Large intestine (tissue), 3 donors: ENCODE results near the gene ECE1. TPM values are rescaled to one million over a fixed set of nuclear protein-coding genes. Genes with fewer than 3 reads are reported as not detected.

Experiments
- DNase-seq, 2 donors: peaks; one replicate each; pipeline versions ENCODE4 v3.0.0 to v3.0.0-alpha.2; 2013
- H3K27ac ChIP-seq: one replicate; pipeline ENCODE4 v1.5.1; 2013; ENCODE audit warnings: low read length
- H3K27me3 ChIP-seq: 2 replicates; pipeline ENCODE4 v1.6.1; 2013; ENCODE audit warnings: low read length; ENCODE audit not compliant: control insufficient read depth, insufficient read depth
- H3K36me3 ChIP-seq: 2 replicates; pipeline ENCODE4 v1.6.1; 2013; ENCODE audit warnings: low read length; ENCODE audit not compliant: control insufficient read depth, insufficient read depth
- H3K4me1 ChIP-seq: one replicate; pipeline ENCODE4 v1.6.1; 2013; ENCODE audit warnings: low read length; ENCODE audit not compliant: control insufficient read depth, insufficient read depth
- H3K4me3 ChIP-seq: one replicate; pipeline ENCODE4 v1.5.1; 2013; ENCODE audit warnings: low read length
- H3K9me3 ChIP-seq: one replicate; pipeline ENCODE4 v1.6.1; 2013; ENCODE audit warnings: mild to moderate bottlenecking, low read depth, low read length, moderate library complexity; ENCODE audit not compliant: control insufficient read depth
- WGBS: methylation state at CpG from one replicate; pipeline ENCODE4 v1.1.5; 2013; ENCODE audit warnings: low lambda C conversion rate; ENCODE audit not compliant: insufficient coverage; 5-methylcytosine and 5-hydroxymethylcytosine counted together
- polyA plus RNA-seq: library from polyadenylated mRNA; unstranded; fragments of 120-200 nt; gene quantifications from one replicate; pipeline ENCODE4 v1.2.1, GENCODE V29; 2013

Gene ECE1
- polyA plus RNA-seq, 1 donor: 56.5 TPM

GRCh38 chr1:21298981-21299391 lies 8.7 kb upstream of the ECE1 start:
- Histone ChIP-seq H3K27me3 (no peaks in the 10 kb centered on the region), H3K4me1 (peaks cover 12% of the 10 kb centered on the region), H3K27ac (no peak overlapping the region), H3K4me3 (no peak overlapping the region), H3K9me3 (no peaks in the 10 kb centered on the region), H3K36me3 (peaks cover 4% of the 10 kb centered on the region)
- DNase-seq: peak in 1 of 2 donors; percentile 68
- WGBS: 55% methylated on average over 2 of the region's 3 CpGs

DNA sequence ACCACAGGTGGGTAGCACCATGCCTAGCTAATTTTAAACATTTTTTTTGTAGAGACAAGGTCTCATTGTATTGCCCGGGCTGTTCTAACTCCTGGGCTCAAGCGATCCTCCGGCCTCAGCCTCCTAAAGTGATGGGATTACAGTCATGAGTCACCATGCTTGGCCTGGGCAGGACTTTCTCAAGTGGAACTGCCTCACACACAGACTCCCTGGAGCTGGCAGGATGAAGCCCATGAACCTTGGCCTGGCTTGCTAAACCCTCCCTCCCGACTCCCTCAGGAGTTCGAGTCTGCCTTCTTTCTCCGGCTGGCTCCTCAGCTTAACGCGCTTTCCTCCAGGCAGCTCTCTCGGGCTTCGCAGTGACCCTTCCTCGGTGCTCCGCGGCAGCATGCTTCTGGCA lies 7.7 kb upstream of the ECE1 start:
- H3K4me3 ChIP-seq: no peak overlapping the region
- H3K36me3 ChIP-seq: peaks cover 4% of the 10 kb centered on the region
- WGBS: no CpG with 5 or more reads among the region's 13 CpGs
- DNase-seq: no peak
- H3K27ac ChIP-seq: no peak overlapping the region
- H3K4me1 ChIP-seq: peaks cover 9% of the 10 kb centered on the region
- no peaks in the 10 kb centered on the region for H3K9me3 ChIP-seq
- no peaks in the 10 kb centered on the region for H3K27me3 ChIP-seq

DNA sequence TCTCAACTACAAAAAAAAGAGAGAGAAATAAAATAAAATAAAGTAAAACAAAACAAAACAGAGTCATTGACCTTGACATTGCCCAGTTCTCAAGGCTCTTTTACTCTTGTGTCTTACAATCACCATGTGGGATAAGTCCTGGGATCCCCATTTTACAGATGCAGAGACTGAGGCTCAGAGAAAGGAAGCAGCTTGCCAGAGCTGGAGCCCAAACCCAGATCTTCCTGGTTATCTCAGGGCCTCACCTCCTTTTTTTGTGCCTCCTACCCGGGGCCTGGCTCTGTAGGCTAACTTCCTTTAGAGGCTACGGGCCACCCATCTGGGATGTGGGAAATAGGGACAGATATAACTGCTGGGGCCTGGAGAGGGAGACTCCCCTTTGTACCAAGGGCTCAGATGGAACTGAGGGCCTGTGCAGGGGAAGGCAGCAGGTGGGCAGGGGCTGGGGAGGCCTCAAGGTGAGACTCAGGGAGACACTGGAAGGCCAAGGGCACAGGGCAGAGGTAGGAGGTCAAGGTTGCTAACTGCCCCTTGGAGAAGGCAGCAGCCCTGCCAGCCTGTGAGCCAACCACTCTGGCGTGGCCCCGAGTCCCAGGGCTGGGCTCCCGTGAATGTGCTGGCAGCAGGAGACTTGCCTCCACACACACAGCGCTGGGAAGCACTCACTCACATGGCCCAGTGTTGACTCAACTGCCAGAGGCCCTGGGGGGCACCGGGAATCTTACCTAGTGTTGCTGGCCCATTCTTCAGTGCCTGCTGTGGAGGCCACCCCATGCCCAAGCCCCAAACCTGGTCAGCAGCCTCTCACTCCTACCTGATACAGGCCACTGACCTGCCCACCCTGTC lies 6.5 kb upstream of the ECE1 start:
- Histone ChIP-seq H3K9me3 (no peaks in the 10 kb centered on the region), H3K36me3 (peaks cover 4% of the 10 kb centered on the region), H3K4me3 (no peak overlapping the region), H3K4me1 (peaks cover 8% of the 10 kb centered on the region), H3K27ac (no peak overlapping the region), H3K27me3 (no peaks in the 10 kb centered on the region)
- DNase-seq: no peak
- WGBS: no CpG with 5 or more reads among the region's 7 CpGs

GRCh38 chr1:21295545-21295944 lies 5.3 kb upstream of the ECE1 start:
- DNase-seq: no peak
- no peaks in the 10 kb centered on the region for H3K27me3 ChIP-seq
- peaks cover 13% of the 10 kb centered on the region for H3K4me1 ChIP-seq
- no peaks in the 10 kb centered on the region for H3K9me3 ChIP-seq
- no peak overlapping the region for H3K4me3 ChIP-seq
- peaks cover 4% of the 10 kb centered on the region for H3K36me3 ChIP-seq
- no peak overlapping the region for H3K27ac ChIP-seq
- WGBS: 100% methylated on average over 2 of the region's 6 CpGs

DNA sequence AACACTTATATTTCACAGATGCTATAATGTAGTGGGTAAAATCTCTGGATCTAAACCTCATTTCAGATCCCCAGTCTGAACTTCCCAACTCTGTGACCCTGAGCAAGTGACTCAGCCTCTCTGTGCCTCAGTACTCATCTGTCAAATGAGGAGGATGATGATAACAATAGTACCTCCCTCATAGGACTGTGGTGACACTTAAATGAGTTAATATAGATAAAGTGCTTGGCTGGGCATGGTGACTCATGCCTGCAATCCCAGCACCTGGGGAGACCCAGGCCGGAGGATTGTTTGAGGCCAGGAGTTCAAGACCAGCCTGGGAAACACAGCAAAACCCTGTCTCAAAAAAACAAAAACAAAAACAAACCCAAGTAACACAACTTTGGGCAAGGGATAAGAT lies 4.7 kb upstream of the ECE1 start:
- Histone ChIP-seq H3K9me3 (no peaks in the 10 kb centered on the region), H3K4me3 (no peak overlapping the region), H3K27ac (no peak overlapping the region), H3K4me1 (peaks cover 13% of the 10 kb centered on the region), H3K27me3 (no peaks in the 10 kb centered on the region), H3K36me3 (peaks cover 4% of the 10 kb centered on the region)
- no CpG with 5 or more reads among the region's 1 CpG for WGBS
- no peak for DNase-seq

DNA sequence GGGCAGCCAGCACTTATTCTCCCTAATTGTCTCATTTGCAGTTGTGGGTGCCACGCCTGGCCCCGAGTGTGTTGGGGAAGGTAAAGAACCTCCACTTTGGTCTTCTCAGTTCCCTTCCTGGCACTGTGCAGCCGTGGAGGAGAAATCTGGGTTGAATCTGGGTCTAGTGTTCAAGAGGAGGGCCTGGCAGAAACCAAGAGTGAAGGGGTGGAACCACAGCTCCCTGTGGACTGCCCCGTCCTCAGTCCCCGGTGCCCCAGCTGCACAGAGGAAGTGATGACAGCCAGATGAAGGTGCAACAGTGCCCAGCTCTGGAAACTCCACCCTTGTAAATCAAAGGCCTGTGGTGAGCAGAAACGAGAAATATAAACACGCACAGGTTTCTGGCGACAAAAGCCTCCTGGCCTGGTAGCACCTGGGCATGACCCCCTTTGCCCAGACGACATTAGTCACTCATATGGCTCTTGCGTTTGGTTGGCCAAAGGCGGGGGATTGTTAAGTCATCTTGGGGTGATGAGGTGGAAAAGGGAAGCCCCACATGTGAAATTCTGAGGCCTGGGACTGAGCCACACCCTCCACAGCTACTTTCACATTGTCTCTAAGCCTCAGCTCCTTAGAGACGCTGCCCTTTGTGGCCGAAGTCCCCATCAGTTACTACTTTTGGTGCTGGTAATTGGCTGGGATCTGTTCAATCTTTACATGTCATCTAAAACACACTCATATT lies 4.2 kb upstream of the ECE1 start:
- H3K36me3 ChIP-seq: peaks cover 4% of the 10 kb centered on the region
- H3K4me1 ChIP-seq: peaks cover 16% of the 10 kb centered on the region
- no peaks in the 10 kb centered on the region for H3K27me3 ChIP-seq
- no peaks in the 10 kb centered on the region for H3K9me3 ChIP-seq
- no CpG with 5 or more reads among the region's 13 CpGs for WGBS
- DNase-seq: no peak
- H3K4me3 ChIP-seq: no peak overlapping the region
- H3K27ac ChIP-seq: no peak overlapping the region

DNA sequence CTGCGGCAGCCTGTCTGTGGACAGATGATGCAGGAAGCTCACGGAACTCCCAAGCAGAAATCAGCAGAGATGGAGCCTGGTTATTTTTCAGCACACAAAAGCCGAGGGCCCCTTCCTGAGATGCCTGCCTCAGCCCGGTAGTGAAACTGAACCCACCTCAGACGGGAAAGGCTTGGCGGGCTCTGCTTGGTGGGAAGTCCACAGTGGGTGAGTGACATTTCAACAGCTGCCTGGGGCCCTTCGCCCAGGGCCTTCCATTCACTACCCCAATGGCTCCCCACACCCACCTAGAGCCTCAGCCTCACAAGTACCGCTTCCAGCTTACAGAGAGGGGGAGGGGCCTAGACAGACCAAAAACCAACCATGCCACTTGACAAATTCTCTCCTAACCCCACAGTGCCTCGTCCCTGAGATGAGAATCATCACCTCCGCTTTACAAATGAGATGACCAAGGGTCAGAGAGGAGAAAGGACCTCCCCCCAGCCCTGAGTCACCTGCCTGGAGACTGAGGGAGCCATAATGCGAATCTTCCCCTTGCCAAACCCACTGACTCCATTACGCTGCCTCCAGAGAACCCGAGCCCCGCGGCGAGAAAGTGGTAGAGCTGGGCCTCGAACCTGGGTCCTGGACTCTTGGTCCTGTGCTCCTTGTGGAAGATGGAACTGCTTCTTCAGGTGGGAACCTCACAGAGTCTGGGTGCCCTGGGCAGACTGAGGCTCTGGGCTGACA lies 3.4 kb upstream of the ECE1 start:
- Histone ChIP-seq H3K27ac (no peak overlapping the region), H3K9me3 (no peaks in the 10 kb centered on the region), H3K27me3 (no peaks in the 10 kb centered on the region), H3K36me3 (peaks cover 4% of the 10 kb centered on the region), H3K4me3 (no peak overlapping the region), H3K4me1 (peaks cover 18% of the 10 kb centered on the region)
- no peak for DNase-seq
- no CpG with 5 or more reads among the region's 17 CpGs for WGBS

GRCh38 chr1:21292984-21293536 lies 2.8 kb upstream of the ECE1 start:
- Histone ChIP-seq H3K27me3 (no peaks in the 10 kb centered on the region), H3K4me3 (no peak overlapping the region), H3K9me3 (no peaks in the 10 kb centered on the region), H3K36me3 (peaks cover under 1% of the 10 kb centered on the region), H3K27ac (no peak overlapping the region), H3K4me1 (peaks cover 24% of the 10 kb centered on the region)
- no peak for DNase-seq
- WGBS: 100% methylated on average over 2 of the region's 9 CpGs

GRCh38 chr1:21292503-21292983 lies 2.3 kb upstream of the ECE1 start:
- H3K4me3 ChIP-seq: no peak overlapping the region

DNA sequence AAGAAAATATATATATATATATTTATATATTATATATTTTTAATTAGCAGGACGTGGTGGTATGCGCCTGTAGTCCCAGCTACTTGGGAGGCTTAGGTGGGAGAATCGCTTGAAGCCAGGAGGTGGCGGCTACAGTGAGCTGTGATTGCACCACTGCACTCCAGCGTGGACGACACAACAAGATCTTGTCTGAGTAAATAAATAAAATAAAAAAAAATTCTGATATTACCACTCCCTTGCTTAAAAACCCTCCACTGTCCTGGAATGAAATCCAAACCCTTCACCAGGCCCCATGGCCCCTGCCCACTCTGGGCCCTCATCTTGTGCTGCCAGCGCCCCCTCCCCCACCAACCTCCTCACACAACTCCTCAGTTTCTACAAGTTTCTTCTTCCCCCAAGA lies 1.7 kb upstream of the ECE1 start:
- Histone ChIP-seq H3K9me3 (no peaks in the 10 kb centered on the region), H3K4me3 (no peak overlapping the region), H3K27ac (no peak overlapping the region), H3K27me3 (no peaks in the 10 kb centered on the region), H3K4me1 (peaks cover 28% of the 10 kb centered on the region), H3K36me3 (no peaks in the 10 kb centered on the region)
- no CpG with 5 or more reads among the region's 7 CpGs for WGBS
- DNase-seq: no peak

More at GRCh38 chr1:21292503-21292983, 2.3 kb upstream of the ECE1 start:
- Histone ChIP-seq H3K9me3 (no peaks in the 10 kb centered on the region), H3K27ac (no peak overlapping the region), H3K36me3 (no peaks in the 10 kb centered on the region), H3K4me1 (peaks cover 28% of the 10 kb centered on the region), H3K27me3 (no peaks in the 10 kb centered on the region)
- DNase-seq: no peak
- WGBS: no CpG with 5 or more reads among the region's 3 CpGs
